ENCODE results near the gene KCNQ5.

KCNQ5 gene

GRCh38 chr6:72640615-72640930 lies 18.7 kb downstream of the KCNQ5 start:
- no peak for DNase-seq
- no peak for ATAC-seq

GRCh38 chr6:72642435-72642834 lies 20.6 kb downstream of the KCNQ5 start:
- DNase-seq: no peak
- no peak for ATAC-seq

GRCh38 chr6:72643214-72643613 lies 21.4 kb downstream of the KCNQ5 start:
- ATAC-seq (no peak), DNase-seq (no peak)

- DNase-seq (no peak), ATAC-seq (no peak)
These were observed 25.0 kb downstream of the KCNQ5 start for GRCh38 chr6:72646604-72647485.

- ATAC-seq (no peak), DNase-seq (no peak)
These were observed 25.6 kb downstream of the KCNQ5 start for GRCh38 chr6:72647489-72647888.

- ATAC-seq: peak; percentile 87
- peak; percentile 8 for DNase-seq
These were observed 27.4 kb downstream of the KCNQ5 start for GRCh38 chr6:72649032-72649984.

- no peak for ATAC-seq
These were observed 28.3 kb downstream of the KCNQ5 start for GRCh38 chr6:72650081-72650745.

DNA sequence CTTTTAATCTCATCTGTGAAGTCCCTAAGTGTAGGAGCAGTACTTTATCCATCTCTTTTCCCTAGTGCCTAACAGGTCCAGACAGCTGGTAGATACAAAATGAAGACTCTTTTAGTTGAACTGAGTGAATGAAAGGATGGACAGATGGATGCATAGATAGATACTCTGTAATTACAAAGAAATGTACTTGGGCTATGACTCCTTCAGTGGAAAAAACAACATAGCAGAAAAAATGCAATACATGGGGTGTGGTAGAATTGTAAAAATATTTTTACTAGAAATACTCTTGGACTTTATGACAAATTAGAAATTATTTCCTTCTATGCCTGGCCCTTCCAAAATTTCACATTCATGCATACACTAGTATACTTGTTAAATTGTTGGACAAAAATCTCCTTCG lies 29.3 kb downstream of the KCNQ5 start:
- ATAC-seq (no peak), DNase-seq (no peak)

More at GRCh38 chr6:72650081-72650745, 28.3 kb downstream of the KCNQ5 start:
- no peak for DNase-seq

- DNase-seq (no peak), ATAC-seq (no peak)
These were observed 30.4 kb downstream of the KCNQ5 start for GRCh38 chr6:72651967-72652956.

- ATAC-seq: no peak
These were observed 31.2 kb downstream of the KCNQ5 start for GRCh38 chr6:72653026-72653425.

GRCh38 chr6:72654071-72654621 lies 32.3 kb downstream of the KCNQ5 start:
- ATAC-seq (no peak), DNase-seq (no peak)

More at GRCh38 chr6:72653026-72653425, 31.2 kb downstream of the KCNQ5 start:
- DNase-seq: no peak

DNA sequence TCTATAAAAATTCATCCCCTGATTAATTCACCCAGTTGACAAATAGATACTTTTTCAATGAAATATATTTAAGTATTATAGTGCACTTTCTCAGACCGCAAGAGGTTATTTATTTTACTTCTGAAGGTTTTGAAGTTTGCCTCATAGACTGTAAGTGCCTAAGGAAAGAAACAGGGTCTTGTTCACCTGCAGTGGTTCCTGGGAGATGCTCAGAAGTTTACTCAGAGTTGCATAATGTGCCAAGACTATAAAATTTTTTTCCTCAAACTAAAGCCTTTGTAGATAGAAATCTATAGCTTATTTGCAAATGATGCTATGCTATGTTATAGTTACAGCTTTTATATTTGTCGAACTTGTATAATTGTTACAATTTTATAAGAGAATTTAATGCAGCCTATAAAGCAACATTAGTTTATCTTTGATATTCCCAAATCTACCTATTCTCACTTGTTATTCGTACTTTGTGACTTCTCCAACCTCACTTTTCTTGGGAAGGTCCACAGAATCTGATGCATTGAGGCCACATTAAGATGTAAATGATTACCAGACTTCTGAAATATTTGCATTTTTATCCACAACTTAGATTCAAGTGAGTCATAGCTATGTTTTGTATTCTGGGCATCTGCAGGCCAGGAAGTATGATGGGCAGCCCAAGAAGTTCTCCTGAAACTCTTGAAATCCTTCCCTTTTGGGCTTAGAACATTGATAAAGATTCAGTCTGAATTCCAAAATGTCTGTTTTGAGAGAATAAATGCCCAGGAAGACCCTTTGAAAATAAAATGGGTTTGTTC lies 35.7 kb downstream of the KCNQ5 start:
- no peak for ATAC-seq
- no peak for DNase-seq

DNA sequence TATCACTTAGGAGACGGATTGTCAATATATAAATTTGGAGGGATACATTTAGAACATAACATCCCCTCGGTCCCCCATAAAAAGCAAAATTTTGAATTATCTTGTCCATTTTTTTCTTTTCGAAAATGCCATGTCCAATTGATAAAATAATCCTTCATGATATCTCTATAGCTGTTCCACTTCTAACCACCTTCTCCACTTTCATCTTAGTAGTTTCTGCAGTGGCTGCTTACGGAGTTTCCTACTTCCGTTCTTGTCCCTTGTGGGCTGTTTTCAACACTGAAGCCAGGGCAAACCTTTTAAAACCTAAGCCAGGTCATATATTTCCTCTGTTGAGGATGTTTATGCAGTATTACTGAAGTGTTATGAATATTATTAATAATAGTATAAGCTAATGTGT lies 37.9 kb downstream of the KCNQ5 start:
- ATAC-seq: no peak
- no peak for DNase-seq

- ATAC-seq (no peak), DNase-seq (no peak)
These were observed 39.5 kb downstream of the KCNQ5 start for GRCh38 chr6:72661411-72661810.

GRCh38 chr6:72665599-72665998 lies 43.7 kb downstream of the KCNQ5 start:
- no peak for DNase-seq
- no peak for ATAC-seq

- ATAC-seq: no peak
These were observed 47.5 kb downstream of the KCNQ5 start for GRCh38 chr6:72669324-72669723.

DNA sequence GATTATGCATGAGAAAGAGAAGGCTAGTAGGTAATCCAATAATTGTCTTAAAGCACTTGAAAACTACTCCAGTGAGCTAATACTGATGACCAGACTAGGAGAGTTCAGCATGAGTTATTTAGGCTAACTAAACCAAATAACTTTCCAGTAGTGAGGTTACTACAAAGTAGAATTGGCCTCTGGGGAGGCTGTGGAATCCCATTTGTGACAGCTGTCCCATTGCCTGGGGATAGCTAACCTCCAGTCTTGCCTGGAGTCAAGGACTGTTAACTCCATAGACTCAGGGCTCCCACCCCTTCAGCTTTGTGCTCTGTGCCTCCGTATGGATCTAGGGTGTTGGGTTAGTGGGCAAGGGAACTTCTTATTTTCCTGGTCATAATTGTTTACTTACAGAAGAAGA lies 51.0 kb downstream of the KCNQ5 start:
- DNase-seq: no peak

More at GRCh38 chr6:72669324-72669723, 47.5 kb downstream of the KCNQ5 start:
- DNase-seq: peak; percentile 7

DNA sequence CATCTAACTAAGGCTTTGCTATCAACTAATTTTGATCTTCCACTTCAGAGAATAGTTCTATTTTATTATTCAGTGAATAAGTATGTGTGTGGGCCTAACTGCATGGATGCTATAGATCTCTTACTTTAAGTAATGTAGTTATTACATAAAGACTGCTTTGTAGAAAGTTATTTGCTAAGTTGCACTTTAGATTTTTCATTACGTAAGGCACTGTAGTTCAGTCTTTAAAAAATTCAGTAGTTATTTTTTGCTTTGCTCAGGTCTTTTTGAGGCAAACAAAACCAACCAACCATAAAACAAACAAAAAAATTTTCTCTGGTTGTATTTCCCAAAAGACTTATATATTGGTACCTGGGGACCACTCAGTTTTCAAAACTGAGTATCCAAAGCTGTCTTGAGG lies 53.0 kb downstream of the KCNQ5 start:
- DNase-seq (no peak), ATAC-seq (no peak)

More for the DNA sequence above, 51.0 kb downstream of the KCNQ5 start:
- no peak for ATAC-seq

- no peak for ATAC-seq
- DNase-seq: no peak
These were observed 53.5 kb downstream of the KCNQ5 start for GRCh38 chr6:72675396-72675795.

- DNase-seq (no peak), ATAC-seq (no peak)
These were observed 55.1 kb downstream of the KCNQ5 start for GRCh38 chr6:72676995-72677394.

All from stimulated activated naive CD8-positive, alpha-beta T cell treated with anti-CD3 and anti-CD28 coated beads, Interleukin-15, Interleukin-2, amounts not matched to agents 100 U/mL and 50 U/mL, for 24 hours (primary cell).